ENCODE data around the gene ZNRF2. TPM values are rescaled to one million over a fixed set of nuclear protein-coding genes. Genes with fewer than 3 reads are reported as not detected.
"Not testable (repeated sequence)": the region's sequence is repeated elsewhere in the genome, so short reads cannot be mapped to it uniquely, and the experiment has no call there.

The ZNRF2 gene
- total and polyA plus RNA-seq, 4 donors: 4.8 to 21.1 (median 11.2) TPM

GRCh38 chr7:30255064-30255769, 29.2 kb upstream of the ZNRF2 start:
- Histone ChIP-seq H3K9me3 (ENCODE audit: control insufficient read depth, low read length) (no peaks in the 10 kb centered on the region), H3K36me3 (ENCODE audit: control insufficient read depth in 1 of 2, insufficient read depth in 2 of 2, low read length in 1 of 2) (no peaks in the 10 kb centered on the region), H3K27me3 (ENCODE audit: control insufficient read depth in 1 of 2, insufficient read depth in 2 of 2, low read length in 1 of 2) (no peaks in the 10 kb centered on the region), H3K4me1 (ENCODE audit: control insufficient read depth in 1 of 2, insufficient read depth in 2 of 2, low read length in 2 of 2) (peaks cover 0 to 3% of the 10 kb centered on the region in 2 donors), H3K27ac (ENCODE audit: low read depth in 1 of 2, low read length in 2 of 2) (no peak overlapping the region), H3K4me3 (ENCODE audit: low read length in 2 of 2) (no peak overlapping the region)
- ATAC-seq (ENCODE audit: low FRiP score) (no peak), DNase-seq (no peak)
- intact Hi-C loops (cut with DNase I): no loop called here
- WGBS, 2 donors: 92 to 94% methylated on average over 4 of the region's 4 CpGs

- DNase-seq (no peak), ATAC-seq (ENCODE audit: low FRiP score) (no peak)
- Histone ChIP-seq H3K27ac (ENCODE audit: low read depth in 1 of 2, low read length in 2 of 2) (no peak overlapping the region), H3K9me3 (ENCODE audit: control insufficient read depth, low read length) (no peaks in the 10 kb centered on the region), H3K27me3 (ENCODE audit: control insufficient read depth in 1 of 2, insufficient read depth in 2 of 2, low read length in 1 of 2) (no peaks in the 10 kb centered on the region), H3K4me1 (ENCODE audit: control insufficient read depth in 1 of 2, insufficient read depth in 2 of 2, low read length in 2 of 2) (peaks cover 0 to 3% of the 10 kb centered on the region in 2 donors), H3K36me3 (ENCODE audit: control insufficient read depth in 1 of 2, insufficient read depth in 2 of 2, low read length in 1 of 2) (no peaks in the 10 kb centered on the region), H3K4me3 (ENCODE audit: low read length in 2 of 2) (no peak overlapping the region)
- intact Hi-C loops (cut with DNase I): no loop called here
- WGBS, 2 donors: 96 to 97% methylated on average over 10 of the region's 10 CpGs
Observed at GRCh38 chr7:30256349-30256858, 28.0 kb upstream of the ZNRF2 start.

- intact Hi-C loops (cut with DNase I): no loop called here
- H3K4me1 ChIP-seq (ENCODE audit: control insufficient read depth in 1 of 2, insufficient read depth in 2 of 2, low read length in 2 of 2): no peaks in the 10 kb centered on the region
- ATAC-seq (ENCODE audit: low FRiP score) (no peak), DNase-seq (no peak)
- H3K36me3 ChIP-seq (ENCODE audit: control insufficient read depth in 1 of 2, insufficient read depth in 2 of 2, low read length in 1 of 2): no peaks in the 10 kb centered on the region
- H3K4me3 ChIP-seq (ENCODE audit: low read length in 2 of 2): no peak overlapping the region
- H3K27ac ChIP-seq (ENCODE audit: low read depth in 1 of 2, low read length in 2 of 2): no peak overlapping the region
- WGBS, 2 donors: 94 to 97% methylated on average over 1 of the region's 1 CpG
- H3K27me3 ChIP-seq (ENCODE audit: control insufficient read depth in 1 of 2, insufficient read depth in 2 of 2, low read length in 1 of 2): no peaks in the 10 kb centered on the region
- no peaks in the 10 kb centered on the region for H3K9me3 ChIP-seq (ENCODE audit: control insufficient read depth, low read length)
Observed at GRCh38 chr7:30260246-30260768, 24.1 kb upstream of the ZNRF2 start.

- ATAC-seq (ENCODE audit: low FRiP score): no peak
- no peak overlapping the region for H3K27ac ChIP-seq (ENCODE audit: low read depth in 1 of 2, low read length in 2 of 2)
- no peak overlapping the region for H3K4me3 ChIP-seq (ENCODE audit: low read length in 2 of 2)
- no peaks in the 10 kb centered on the region for H3K9me3 ChIP-seq (ENCODE audit: control insufficient read depth, low read length)
- H3K36me3 ChIP-seq (ENCODE audit: control insufficient read depth in 1 of 2, insufficient read depth in 2 of 2, low read length in 1 of 2): no peaks in the 10 kb centered on the region
- no peaks in the 10 kb centered on the region for H3K4me1 ChIP-seq (ENCODE audit: control insufficient read depth in 1 of 2, insufficient read depth in 2 of 2, low read length in 2 of 2)
- no peaks in the 10 kb centered on the region for H3K27me3 ChIP-seq (ENCODE audit: control insufficient read depth in 1 of 2, insufficient read depth in 2 of 2, low read length in 1 of 2)
- intact Hi-C loops (cut with DNase I): no loop called here
- 59 to 60% methylated on average over 4 of the region's 4 CpGs for WGBS, 2 donors
- no peak for DNase-seq
Observed at GRCh38 chr7:30263090-30263710, 21.2 kb upstream of the ZNRF2 start.

- intact Hi-C loops (cut with DNase I): no loop called here
- WGBS, 2 donors: 93 to 94% methylated on average over 4 of the region's 4 CpGs
- no peaks in the 10 kb centered on the region for H3K4me1 ChIP-seq (ENCODE audit: control insufficient read depth in 1 of 2, insufficient read depth in 2 of 2, low read length in 2 of 2)
- DNase-seq: no peak
- peaks cover 0 to 3% of the 10 kb centered on the region in 2 donors for H3K36me3 ChIP-seq (ENCODE audit: control insufficient read depth in 1 of 2, insufficient read depth in 2 of 2, low read length in 1 of 2)
- no peak overlapping the region for H3K4me3 ChIP-seq (ENCODE audit: low read length in 2 of 2)
- H3K9me3 ChIP-seq (ENCODE audit: control insufficient read depth, low read length): no peaks in the 10 kb centered on the region
- no peak for ATAC-seq (ENCODE audit: low FRiP score)
- H3K27me3 ChIP-seq (ENCODE audit: control insufficient read depth in 1 of 2, insufficient read depth in 2 of 2, low read length in 1 of 2): no peaks in the 10 kb centered on the region
- no peak overlapping the region for H3K27ac ChIP-seq (ENCODE audit: low read depth in 1 of 2, low read length in 2 of 2)
Observed at GRCh38 chr7:30264052-30264451, 20.3 kb upstream of the ZNRF2 start.

GRCh38 chr7:30265189-30265588, 19.2 kb upstream of the ZNRF2 start:
- ATAC-seq (ENCODE audit: low FRiP score); intact Hi-C loops (cut with DNase I); H3K4me1 ChIP-seq (ENCODE audit: control insufficient read depth in 1 of 2, insufficient read depth in 2 of 2, low read length in 2 of 2); H3K36me3 ChIP-seq (ENCODE audit: control insufficient read depth in 1 of 2, insufficient read depth in 2 of 2, low read length in 1 of 2); H3K9me3 ChIP-seq (ENCODE audit: control insufficient read depth, low read length); H3K27ac ChIP-seq (ENCODE audit: low read depth in 1 of 2, low read length in 2 of 2); H3K27me3 ChIP-seq (ENCODE audit: control insufficient read depth in 1 of 2, insufficient read depth in 2 of 2, low read length in 1 of 2); DNase-seq; H3K4me3 ChIP-seq (ENCODE audit: low read length in 2 of 2): not testable (repeated sequence)
- WGBS, 2 donors: 97 to 98% methylated on average over 4 of the region's 4 CpGs

GRCh38 chr7:30266686-30267085, 17.7 kb upstream of the ZNRF2 start:
- 79 to 85% methylated on average over 1 of the region's 1 CpG for WGBS, 2 donors
- Histone ChIP-seq H3K27me3 (ENCODE audit: control insufficient read depth in 1 of 2, insufficient read depth in 2 of 2, low read length in 1 of 2) (no peaks in the 10 kb centered on the region), H3K4me3 (ENCODE audit: low read length in 2 of 2) (no peak overlapping the region), H3K27ac (ENCODE audit: low read depth in 1 of 2, low read length in 2 of 2) (no peak overlapping the region), H3K9me3 (ENCODE audit: control insufficient read depth, low read length) (no peaks in the 10 kb centered on the region), H3K4me1 (ENCODE audit: control insufficient read depth in 1 of 2, insufficient read depth in 2 of 2, low read length in 2 of 2) (no peaks in the 10 kb centered on the region), H3K36me3 (ENCODE audit: control insufficient read depth in 1 of 2, insufficient read depth in 2 of 2, low read length in 1 of 2) (peaks cover 0 to 4% of the 10 kb centered on the region in 2 donors)
- ATAC-seq (ENCODE audit: low FRiP score) (no peak), DNase-seq (no peak)
- intact Hi-C loops (cut with DNase I): no loop called here

- H3K4me1 ChIP-seq (ENCODE audit: control insufficient read depth in 1 of 2, insufficient read depth in 2 of 2, low read length in 2 of 2): no peaks in the 10 kb centered on the region
- H3K4me3 ChIP-seq (ENCODE audit: low read length in 2 of 2): no peak overlapping the region
- DNase-seq (no peak), ATAC-seq (ENCODE audit: low FRiP score) (no peak)
- no peaks in the 10 kb centered on the region for H3K27me3 ChIP-seq (ENCODE audit: control insufficient read depth in 1 of 2, insufficient read depth in 2 of 2, low read length in 1 of 2)
- 74% methylated on average over 6 of the region's 6 CpGs for WGBS, 2 donors
- H3K27ac ChIP-seq (ENCODE audit: low read depth in 1 of 2, low read length in 2 of 2): no peak overlapping the region
- intact Hi-C loops (cut with DNase I): no loop called here
- H3K36me3 ChIP-seq (ENCODE audit: control insufficient read depth in 1 of 2, insufficient read depth in 2 of 2, low read length in 1 of 2): peaks cover 0 to 4% of the 10 kb centered on the region in 2 donors
- H3K9me3 ChIP-seq (ENCODE audit: control insufficient read depth, low read length): no peaks in the 10 kb centered on the region
Observed at GRCh38 chr7:30268586-30268985, 15.8 kb upstream of the ZNRF2 start.

GRCh38 chr7:30269490-30269889, 14.9 kb upstream of the ZNRF2 start:
- Histone ChIP-seq H3K4me3 (ENCODE audit: low read length in 2 of 2) (no peak overlapping the region), H3K27ac (ENCODE audit: low read depth in 1 of 2, low read length in 2 of 2) (no peak overlapping the region), H3K9me3 (ENCODE audit: control insufficient read depth, low read length) (no peaks in the 10 kb centered on the region), H3K36me3 (ENCODE audit: control insufficient read depth in 1 of 2, insufficient read depth in 2 of 2, low read length in 1 of 2) (peaks cover 0 to 4% of the 10 kb centered on the region in 2 donors), H3K4me1 (ENCODE audit: control insufficient read depth in 1 of 2, insufficient read depth in 2 of 2, low read length in 2 of 2) (no peaks in the 10 kb centered on the region), H3K27me3 (ENCODE audit: control insufficient read depth in 1 of 2, insufficient read depth in 2 of 2, low read length in 1 of 2) (no peaks in the 10 kb centered on the region)
- no peak for DNase-seq
- WGBS, 2 donors: 76 to 78% methylated on average over 2 of the region's 2 CpGs
- intact Hi-C loops (cut with DNase I): no loop called here
- no peak for ATAC-seq (ENCODE audit: low FRiP score)
